Measurements from ENCODE around the gene RYR2. TPM values are rescaled to one million over a fixed set of nuclear protein-coding genes. Genes with fewer than 3 reads are reported as not detected.

RYR2 gene
- total and polyA plus RNA-seq, 2 of the 8 experiments (the other 6 are each of a cell fraction or from before 2014, with no cell fraction given), result 1.3 to 4.4 TPM

DNA sequence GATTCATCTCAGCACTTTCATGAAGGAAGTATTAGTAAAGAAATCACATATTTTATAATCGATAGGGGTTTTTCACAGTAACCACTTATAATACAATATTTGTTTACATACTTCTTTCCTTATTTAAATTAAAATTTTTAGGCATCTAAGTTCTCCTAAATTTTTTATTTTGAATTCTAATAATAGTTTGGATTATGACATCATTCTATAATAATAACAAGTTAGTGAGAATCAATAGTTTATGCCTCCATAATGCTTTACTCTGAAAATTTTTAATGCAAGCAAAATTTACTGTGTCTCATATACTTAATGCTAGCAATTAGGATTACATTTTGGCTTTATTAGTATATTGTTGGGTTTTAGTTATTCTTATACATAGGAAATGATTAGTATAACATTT lies 596.6 kb downstream of the RYR2 start:
- H2BK5ac ChIP-seq (ENCODE audit: low read depth, low read length), result no peak overlapping the region
- H2AFZ ChIP-seq (ENCODE audit: low read length), result no peak overlapping the region
- no peaks in the 10 kb centered on the region for H3K27me3 ChIP-seq (replicated peaks in 1 of 4; ENCODE audit: control insufficient read depth in 3 of 4, extremely low read depth in 1 of 4, insufficient read depth in 3 of 4, low read length in 3 of 4)
- H2BK20ac ChIP-seq (ENCODE audit: low read length), result no peak overlapping the region
- H3K27ac ChIP-seq (ENCODE audit: low read depth, low read length), result no peak overlapping the region
- 80% methylated on average over 1 of the region's 1 CpG; no CpG with 5 or more reads in 1 of the 2 experiments for WGBS, 2 experiments (ENCODE audit: extremely low coverage in 1 of 2, insufficient coverage in 1 of 2, insufficient read length in 1 of 2, insufficient replicate concordance in 2 of 2, low coverage in 1 of 2, low lambda C conversion rate in 2 of 2, missing lambda C conversion rate in 1 of 2)
- no peaks in the 10 kb centered on the region for H3K23me2 ChIP-seq (ENCODE audit: low read depth, low read length)
- no peaks in the 10 kb centered on the region for H3K9me3 ChIP-seq (ENCODE audit: insufficient read depth in 2 of 2, low read depth in 1 of 2, low read length in 1 of 2)
- H2BK120ac ChIP-seq (replicated peaks; ENCODE audit: low read depth, low read length), result no peak overlapping the region
- no peak overlapping the region for H3K4me2 ChIP-seq (ENCODE audit: insufficient read depth in 1 of 2, low read depth in 2 of 2, low read length in 2 of 2)
- H3K23ac ChIP-seq (ENCODE audit: insufficient read length), result no peak overlapping the region
- no peaks in the 10 kb centered on the region; a peak in 1 of 8 replicates for H3K36me3 ChIP-seq (ENCODE audit: control insufficient read depth in 2 of 4, insufficient read depth in 4 of 4, low read length in 3 of 4)
- no peak overlapping the region for H3K4me3 ChIP-seq (ENCODE audit: extremely low read depth in 1 of 4, insufficient read depth in 2 of 4, low read depth in 3 of 4, low read length in 4 of 4)
- FAIRE-seq (no peak), DNase-seq (ENCODE audit: low read depth in 1 of 2, low spot score in 2 of 2) (no peak)
- no peak overlapping the region for H3K18ac ChIP-seq (ENCODE audit: extremely low read depth, low read length)
- ChIA-PET CTCF (ENCODE audit: partially characterized antibody) (no interaction called here), POLR2A (ENCODE audit: partially characterized antibody) (no interaction called here)
- H3K4me1 ChIP-seq (replicated peaks in 1 of 4; ENCODE audit: control insufficient read depth in 3 of 4, insufficient read depth in 4 of 4, low read length in 3 of 4), result no peaks in the 10 kb centered on the region
- no peaks in the 10 kb centered on the region for H3K79me1 ChIP-seq (ENCODE audit: low read depth, low read length)
- no peaks in the 10 kb centered on the region for H3K79me2 ChIP-seq (ENCODE audit: control insufficient read depth in 1 of 2, insufficient read depth in 2 of 2, low read length in 2 of 2)
- H2BK15ac ChIP-seq (ENCODE audit: low read length), result no peak overlapping the region
- no peak overlapping the region for H3K14ac ChIP-seq (ENCODE audit: insufficient read length)
- no peak overlapping the region for H3K9ac ChIP-seq (replicated peaks in 1 of 4; ENCODE audit: extremely low read depth in 1 of 4, low read depth in 3 of 4, low read length in 3 of 4)
- no peaks in the 10 kb centered on the region for H4K20me1 ChIP-seq (replicated peaks in 1 of 2; ENCODE audit: control insufficient read depth in 1 of 2, insufficient read depth in 2 of 2, low read length in 2 of 2)
- H3K56ac ChIP-seq (replicated peaks; ENCODE audit: insufficient read length, low read depth, low read length), result no peak overlapping the region
- H4K8ac ChIP-seq (ENCODE audit: extremely low read depth, insufficient read depth, low read length), result no peak overlapping the region
- H4K5ac ChIP-seq (ENCODE audit: insufficient read length, low read depth, low read length), result no peak overlapping the region
- H2BK12ac ChIP-seq (ENCODE audit: low read depth, low read length), result no peak overlapping the region
- H3K4ac ChIP-seq (replicated peaks; ENCODE audit: insufficient read length, low read depth, low read length), result no peak overlapping the region
- no peak overlapping the region for H2AK5ac ChIP-seq (ENCODE audit: low read depth, low read length)
- no peak overlapping the region for H4K91ac ChIP-seq (replicated peaks; ENCODE audit: insufficient read length, low read length)
- TF ChIP-seq KDM4A (IDR thresholded peaks at IDR 0.05; ENCODE audit: low read depth, low read length, severe bottlenecking) (no peak), SIN3A (conservative IDR thresholded peaks at IDR 0.05 in 1 of 2, IDR thresholded peaks at IDR 0.05 in 1 of 2; ENCODE audit: low read depth in 1 of 2, low read length in 2 of 2) (no peak), TAF1 (IDR thresholded peaks at IDR 0.05; ENCODE audit: low read depth, low read length) (no peak), HDAC6 (IDR thresholded peaks at IDR 0.05; ENCODE audit: low read depth, low read length) (no peak), RNF2 (IDR thresholded peaks at IDR 0.05; ENCODE audit: borderline replicate concordance, low read depth, low read length, missing control alignments, poor library complexity, severe bottlenecking) (no peak)
